C1 segment of cervical spinal cord (tissue), 14 donors: ENCODE results near the gene PHACTR1.

Source experiments
- DNase-seq, 14 donors: peaks; one replicate each; lab custom pipeline; 2025; lab: John Stamatoyannopoulos, UW

Gene PHACTR1

DNA sequence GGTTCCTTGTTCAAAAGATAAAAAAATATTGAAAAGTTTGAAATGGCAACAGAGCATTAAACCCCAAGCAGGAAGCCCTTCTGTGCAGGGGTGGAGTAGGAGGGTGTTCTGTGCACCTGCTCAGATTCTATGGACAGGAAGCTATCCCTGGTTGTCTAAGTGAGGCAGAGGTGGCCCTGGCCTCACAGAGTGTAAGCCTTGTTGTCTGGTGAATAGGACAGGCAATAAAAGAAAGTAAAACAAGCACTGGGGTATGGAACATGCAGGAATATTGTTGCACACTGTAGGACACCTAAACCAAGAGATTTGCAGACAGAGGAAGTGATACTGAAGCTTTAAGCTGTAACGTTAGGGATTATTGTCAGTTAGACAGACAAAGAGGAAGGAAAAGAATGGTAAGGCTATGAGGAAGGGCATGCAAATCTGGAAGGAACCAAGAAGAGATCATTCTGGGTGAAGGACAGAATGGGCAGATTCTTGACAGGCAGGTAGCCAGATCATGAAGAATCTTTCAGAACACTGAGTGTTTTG is 545.0 kb downstream of the PHACTR1 start:
- DNase-seq = no peak

- no peak for DNase-seq
Measured at GRCh38 chr6:13262302-13263230, 546.0 kb downstream of the PHACTR1 start.

DNA sequence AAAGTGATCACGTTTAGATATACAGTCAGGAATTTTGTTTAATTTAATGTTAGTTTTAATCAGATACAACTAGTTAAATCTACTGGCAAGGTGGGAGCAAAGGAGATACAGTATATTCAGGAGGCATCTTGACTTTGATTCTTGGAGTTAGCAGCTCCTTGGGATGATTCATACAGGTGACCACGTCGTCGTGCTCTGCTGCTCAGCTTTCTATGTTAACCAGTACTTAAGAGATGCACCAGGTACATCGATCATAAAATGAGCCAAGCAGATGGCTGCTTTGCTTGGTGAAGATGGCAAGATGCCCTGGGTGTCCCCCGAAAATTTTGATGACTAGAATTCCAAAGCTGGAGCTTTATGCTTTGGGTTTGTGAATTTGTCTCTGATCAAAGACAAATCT is 547.1 kb downstream of the PHACTR1 start:
- DNase-seq = no peak

DNA sequence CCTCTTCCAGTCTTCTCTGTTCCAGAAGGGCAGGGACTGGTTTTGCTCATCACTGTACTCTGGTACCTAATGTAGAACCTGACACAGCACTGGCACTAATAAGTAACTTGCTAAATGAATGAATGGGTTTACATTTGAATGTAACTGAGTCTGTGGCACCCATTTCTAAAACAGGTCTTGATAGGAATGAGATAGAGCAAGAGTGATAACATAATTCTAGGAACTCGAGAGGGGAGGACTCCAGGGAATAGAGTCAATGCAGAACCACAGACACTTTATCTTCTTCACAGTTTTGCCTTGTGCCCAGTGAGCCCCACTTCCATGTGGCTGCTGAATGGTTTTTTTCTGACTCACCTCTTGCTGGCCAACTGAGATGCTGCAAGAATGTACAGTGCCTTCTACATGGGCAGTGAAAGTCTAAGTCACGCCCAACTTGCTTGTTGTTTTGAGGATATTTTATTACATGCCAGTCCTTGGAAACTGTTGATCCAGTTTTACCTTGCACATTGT is 550.6 kb downstream of the PHACTR1 start:
- DNase-seq = no peak

DNA sequence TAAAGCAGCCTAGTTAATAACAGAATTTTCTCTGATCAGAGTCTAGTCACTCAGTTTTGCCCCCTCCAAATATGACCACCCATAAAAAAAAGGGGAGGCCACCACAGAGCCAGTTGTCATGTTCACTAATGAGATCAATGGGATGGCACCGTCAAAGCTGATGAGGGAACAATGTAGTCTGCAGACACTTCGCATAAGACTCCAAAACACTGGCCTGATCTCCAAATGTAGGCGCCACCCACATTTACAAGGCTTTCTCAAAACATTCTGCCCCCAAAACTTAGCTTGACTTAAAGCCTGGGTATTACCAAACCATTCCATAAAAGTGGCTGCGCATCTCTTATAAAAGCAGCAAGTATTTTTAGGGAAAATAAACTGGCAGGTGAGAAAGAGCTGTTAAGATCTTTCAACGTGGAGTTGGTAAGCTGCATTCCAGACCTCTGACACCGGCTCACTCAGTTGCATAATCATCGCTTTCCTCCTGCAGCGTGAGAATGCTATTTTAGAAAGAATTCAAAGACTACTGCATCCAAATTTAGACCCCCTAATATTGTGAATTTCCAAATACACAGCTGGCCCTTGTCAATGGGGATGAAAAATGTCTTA is 552.4 kb downstream of the PHACTR1 start:
- no peak for DNase-seq

GRCh38 chr6:13272131-13273046 is 555.8 kb downstream of the PHACTR1 start:
- DNase-seq = peak in 7 of 14 donors; percentile 17 to 51 (median 39)

DNA sequence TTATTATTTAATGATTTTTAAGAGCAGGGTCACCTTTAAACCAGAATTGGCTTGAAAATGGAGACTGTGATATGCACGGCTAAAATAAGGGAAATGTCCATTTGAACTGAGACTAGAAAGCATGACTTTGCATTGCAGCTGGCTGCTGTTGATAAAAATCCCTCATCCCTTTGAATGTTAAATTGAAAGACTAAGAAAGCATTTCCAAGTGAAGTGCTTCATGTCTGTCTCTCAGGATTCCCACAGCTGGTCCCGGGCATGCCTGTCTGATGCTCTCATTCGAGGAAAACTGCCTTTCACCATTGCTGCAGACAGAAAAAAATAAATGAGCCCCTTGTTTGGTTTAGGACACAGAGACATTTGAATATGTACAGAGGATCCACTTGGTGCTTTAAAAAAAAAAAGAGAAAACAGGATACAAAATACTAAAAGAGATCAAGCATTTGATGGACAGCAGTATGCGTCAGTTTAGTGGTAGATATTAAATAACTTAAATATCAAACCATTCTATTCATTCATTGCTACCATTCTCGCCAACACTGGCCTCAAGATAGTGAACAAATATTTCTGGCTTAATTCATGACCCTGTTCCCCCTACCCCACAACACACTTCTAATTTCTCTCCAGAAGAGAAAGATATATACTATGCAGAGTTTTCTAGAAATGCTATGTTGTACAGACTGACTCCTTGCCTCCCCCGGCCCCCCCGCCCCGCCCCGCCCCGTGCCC is 556.8 kb downstream of the PHACTR1 start:
- DNase-seq = peak in 5 of 14 donors; percentile 7 to 19 (median 11)

DNA sequence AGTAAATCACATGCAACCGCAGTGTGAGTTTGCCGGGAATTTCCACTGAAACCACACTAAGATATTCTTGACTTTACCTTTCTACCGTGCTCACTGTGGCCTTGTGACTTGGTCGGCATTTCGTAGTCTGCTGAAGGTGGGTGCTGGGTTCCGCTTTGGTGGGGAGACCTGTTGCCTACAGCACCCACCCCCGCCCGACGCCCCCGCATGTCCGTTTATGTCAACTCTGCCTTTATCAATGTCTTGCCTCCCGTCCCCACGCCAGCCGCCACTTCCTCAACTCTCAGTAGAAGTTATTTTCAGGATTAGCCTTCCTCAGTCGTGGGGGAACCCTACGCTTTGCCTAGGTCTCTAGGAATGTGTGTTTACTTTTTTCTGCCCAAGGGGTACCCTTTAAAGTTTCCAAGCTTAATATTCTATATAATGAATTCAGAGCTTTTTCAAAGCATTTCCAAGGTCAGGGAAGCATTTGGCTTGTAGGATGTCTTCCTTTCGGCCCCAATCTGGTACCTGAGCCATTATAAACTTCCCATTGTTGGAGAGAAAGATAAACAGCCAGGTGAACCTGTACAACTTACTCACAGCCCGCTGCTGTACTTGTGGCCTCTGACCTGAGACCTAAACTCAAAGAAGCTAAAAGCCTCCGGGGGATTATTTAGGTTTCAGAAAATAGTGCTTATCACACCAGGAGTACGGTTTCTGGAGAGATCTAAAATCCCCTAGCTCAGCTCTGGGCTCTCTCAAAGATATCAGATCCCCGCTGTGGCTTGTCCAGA is 557.6 kb downstream of the PHACTR1 start:
- DNase-seq = peak in 7 of 14 donors; percentile 6 to 28 (median 18)

GRCh38 chr6:13274707-13275434 is 558.3 kb downstream of the PHACTR1 start:
- DNase-seq = no peak

GRCh38 chr6:13275435-13275989 is 558.9 kb downstream of the PHACTR1 start:
- DNase-seq = no peak

- DNase-seq = no peak
Measured at GRCh38 chr6:13277231-13277630, 560.7 kb downstream of the PHACTR1 start.

DNA sequence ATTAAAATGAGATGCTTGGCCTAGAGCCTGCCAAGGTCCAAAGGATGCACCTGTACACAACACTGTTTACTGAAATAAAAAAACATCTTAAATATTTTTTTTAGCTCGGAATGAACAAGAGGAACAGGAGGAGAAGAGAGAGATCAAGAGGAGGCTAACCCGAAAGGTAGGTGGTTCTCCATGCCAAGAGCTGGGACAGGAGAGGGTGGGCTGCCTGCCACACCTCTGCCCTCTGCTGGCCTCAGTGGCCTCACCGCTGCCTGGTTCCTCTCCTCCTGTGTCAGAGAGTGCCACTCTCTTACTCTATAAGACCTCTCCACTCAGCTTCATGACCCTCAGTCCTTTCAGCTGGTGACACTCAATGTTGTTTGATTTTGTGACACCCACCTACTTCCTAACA is 561.6 kb downstream of the PHACTR1 start:
- DNase-seq = no peak

- DNase-seq = no peak
Measured at GRCh38 chr6:13278991-13279390, 562.4 kb downstream of the PHACTR1 start.

GRCh38 chr6:13280254-13280653 is 563.7 kb downstream of the PHACTR1 start:
- no peak for DNase-seq

DNA sequence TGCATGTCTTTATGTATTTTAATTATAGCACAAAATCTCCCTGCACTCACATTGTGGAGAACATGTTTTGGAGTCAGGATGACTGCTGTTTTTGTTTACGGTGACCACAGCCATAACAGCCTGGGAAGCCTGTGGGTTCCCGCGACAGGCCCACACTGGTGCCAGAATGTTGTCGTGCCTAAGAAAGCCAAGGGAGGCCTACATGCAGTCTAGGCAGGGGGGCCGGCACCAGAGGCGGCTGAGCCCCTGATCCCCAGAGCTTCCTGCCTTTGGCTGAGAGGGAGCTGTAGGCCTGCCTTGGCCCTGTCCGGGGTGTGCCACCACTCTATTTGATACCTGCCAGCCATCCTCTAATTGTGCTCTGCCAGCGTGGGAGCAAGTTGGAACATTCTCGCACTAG is 565.1 kb downstream of the PHACTR1 start:
- DNase-seq = peak in 1 of 14 donors; percentile 12

GRCh38 chr6:13282393-13283069 is 566.0 kb downstream of the PHACTR1 start:
- no peak for DNase-seq

DNA sequence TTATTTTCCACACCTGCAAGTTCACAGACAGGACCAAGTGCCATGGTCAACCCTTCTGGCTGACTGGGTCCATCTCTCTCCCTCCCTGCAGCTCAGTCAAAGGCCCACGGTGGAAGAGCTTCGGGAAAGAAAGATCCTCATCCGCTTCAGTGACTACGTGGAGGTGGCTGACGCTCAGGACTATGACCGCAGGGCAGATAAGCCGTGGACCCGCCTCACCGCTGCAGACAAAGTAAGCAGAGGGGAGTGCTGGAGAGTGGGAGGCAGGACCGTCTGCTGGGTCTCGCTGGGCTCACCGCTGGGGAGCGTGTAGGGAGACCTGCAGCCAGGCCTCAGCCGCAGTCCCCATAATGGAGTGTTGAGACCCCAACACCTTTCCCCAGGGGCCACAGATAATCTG is 566.8 kb downstream of the PHACTR1 start:
- DNase-seq = no peak

- no peak for DNase-seq
Measured at GRCh38 chr6:13284646-13285045, 568.1 kb downstream of the PHACTR1 start.
